ENCODE measurements around the gene ACP1.
"Not testable (repeated sequence)": the region's sequence is repeated elsewhere in the genome, so short reads cannot be mapped to it uniquely, and the experiment has no call there.

ACP1 gene

GRCh38 chr2:314561-315336, 50.0 kb downstream of the ACP1 start:
- DNase-seq, result no peak

GRCh38 chr2:315925-316324, 51.2 kb downstream of the ACP1 start:
- not testable (repeated sequence) for DNase-seq

- no peak for DNase-seq
Observed at GRCh38 chr2:316381-316780, 51.6 kb downstream of the ACP1 start.

- DNase-seq, result no peak
Observed at GRCh38 chr2:317501-318424, 53.0 kb downstream of the ACP1 start.

GRCh38 chr2:319059-319600, 54.4 kb downstream of the ACP1 start:
- no peak for DNase-seq

- DNase-seq, result no peak
Observed at GRCh38 chr2:320561-320960, 55.8 kb downstream of the ACP1 start.

GRCh38 chr2:322326-322725, 57.6 kb downstream of the ACP1 start:
- DNase-seq, result no peak

GRCh38 chr2:323035-323434, 58.3 kb downstream of the ACP1 start:
- DNase-seq, result no peak

Measured in femur (tissue), 1 donor.